HCT116 (cell line): ENCODE data around the gene SMARCA2. TPM values are rescaled to one million over a fixed set of nuclear protein-coding genes. Genes with fewer than 3 reads are reported as not detected.

Experiments
- ATAC-seq: fragments of 200-7000 bp; cut with Tn5 transposase; 2 replicates; pipeline ENCODE4 v1.9.1; 2020; ENCODE audit warnings: mild to moderate bottlenecking, moderate library complexity
- BruUV-seq: library from RNA; stranded (reverse); fragments of 400-500 nt; replicated peaks from 2 replicates; lab custom pipeline; 2021; lab: Mats Ljungman, UMichigan
- CTCF ChIA-PET: fragments of 300-600 bp; sonication (Branson Sonifier 250); formaldehyde crosslinking; loops from one replicate; lab custom pipeline; 2021; ENCODE audit warnings: antibody characterized with exemption; lab: Charles Lee
- POLR2A ChIA-PET: fragments of 300-600, 350-600 bp; sonication (Branson Sonifier 250); formaldehyde crosslinking; loops from one replicate; lab custom pipeline; 2021; ENCODE audit warnings: antibody characterized with exemption; lab: Charles Lee
- RAD21 ChIA-PET, 2 experiments: fragments of 300-600 bp; sonication (Branson Sonifier 250); formaldehyde crosslinking; loops; one replicate each; lab custom pipeline; 2023; ENCODE audit warnings: low total read pairs in 2 of 2; ENCODE audit not compliant: uncharacterized antibody in 2 of 2, unreplicated experiment in 2 of 2, low non-redundant PET in 1 of 2; lab: Charles Lee
- DNase-seq: peaks from one replicate; pipeline ENCODE4 v3.0.0-alpha.2; 2010; ENCODE audit warnings: low read depth, low spot score
- H2AFZ ChIP-seq: fragments of 200-600 bp; shearing (Covaris generic), sonication (generic); 2 replicates; pipeline ENCODE4 v1.6.1; 2017; ENCODE audit warnings: low read depth, mixed run types, mixed read lengths, antibody characterized with exemption, low read length; ENCODE audit not compliant: poor library complexity, severe bottlenecking
- H3K27ac ChIP-seq: 2 replicates; pipeline ENCODE4 v1.5.1; 2012; ENCODE audit warnings: low read depth, low read length
- H3K27me3 ChIP-seq: fragments of 200-600 bp; sonication (generic); 2 replicates; pipeline ENCODE4 v1.6.1; 2016; ENCODE audit warnings: mixed run types, low read length, mixed read lengths; ENCODE audit not compliant: insufficient read depth
- H3K36me3 ChIP-seq, 2 experiments: fragments of 200-500 bp in 1 of 2; fragments of 200-600 bp in 1 of 2; sonication (Bioruptor generic) in 1 of 2; sonication (generic) in 1 of 2; 2 replicates each; pipeline versions ENCODE4 v1.5.1 to v1.6.1; 2014 to 2016; ENCODE audit warnings: low read length in 2 of 2, inconsistent platforms in 1 of 2, mixed read lengths in 1 of 2, mixed run types in 1 of 2; ENCODE audit not compliant: insufficient read depth in 2 of 2, control insufficient read depth in 1 of 2
- H3K4me1 ChIP-seq, 2 experiments: fragments of 200-600 bp in 1 of 2; sonication (generic) in 1 of 2; 2 replicates each; pipeline versions ENCODE4 v1.5.1 to v1.6.1; 2012 to 2017; ENCODE audit warnings: low read length in 2 of 2, inconsistent platforms in 1 of 2, mild to moderate bottlenecking in 1 of 2, mixed read lengths in 1 of 2, mixed run types in 1 of 2, moderate library complexity in 1 of 2; ENCODE audit not compliant: insufficient read depth in 2 of 2, control insufficient read depth in 1 of 2
- H3K4me2 ChIP-seq: fragments of 200-600 bp; sonication (generic); 2 replicates; pipeline ENCODE4 v1.6.1; 2017; ENCODE audit warnings: mixed run types, low read length, mixed read lengths
- H3K4me3 ChIP-seq, 2 experiments: fragments of 200-600 bp in 1 of 2; sonication (generic) in 1 of 2; replicated peaks in 1 of 2; 2 replicates each; pipeline ENCODE4 v1.5.1; 2011 to 2016; ENCODE audit warnings: low read length in 2 of 2, control low read depth in 1 of 2, low read depth in 1 of 2, mild to moderate bottlenecking in 1 of 2, mixed read lengths in 1 of 2, mixed run types in 1 of 2
- H3K79me2 ChIP-seq: fragments of 200-600 bp; sonication (generic); 2 replicates; pipeline ENCODE4 v1.6.1; 2017; ENCODE audit warnings: mild to moderate bottlenecking, mixed run types, low read length, moderate library complexity, mixed read lengths; ENCODE audit not compliant: insufficient read depth
- H3K9ac ChIP-seq: fragments of 200-600 bp; sonication (generic); 2 replicates; pipeline ENCODE4 v1.6.1; 2016; ENCODE audit warnings: low read length, mixed read lengths
- H3K9me2 ChIP-seq: fragments of 200-600 bp; sonication (generic), shearing (Covaris generic); 2 replicates; pipeline ENCODE4 v1.6.1; 2017; ENCODE audit warnings: mixed run types, mild to moderate bottlenecking, moderate library complexity; ENCODE audit not compliant: insufficient read depth
- H3K9me3 ChIP-seq, 2 experiments: fragments of 200-500 bp in 1 of 2; fragments of 200-600 bp in 1 of 2; sonication (Bioruptor generic) in 1 of 2; sonication (generic) in 1 of 2; 2 replicates each; pipeline ENCODE4 v1.6.1; 2014 to 2017; ENCODE audit warnings: low read length in 2 of 2, mixed read lengths in 2 of 2, inconsistent platforms in 1 of 2, low read depth in 1 of 2, mild to moderate bottlenecking in 1 of 2, mixed run types in 1 of 2, moderate library complexity in 1 of 2; ENCODE audit not compliant: control insufficient read depth in 1 of 2, insufficient read depth in 1 of 2
- H4K20me1 ChIP-seq: fragments of 200-600 bp; sonication (generic), shearing (Covaris generic); 2 replicates; pipeline ENCODE4 v1.6.1; 2017; ENCODE audit warnings: mixed run types, mild to moderate bottlenecking, moderate library complexity; ENCODE audit not compliant: insufficient read depth
- CBX3 ChIP-seq: IDR thresholded peaks from 2 replicates; pipeline ENCODE4 v1.6.1; 2012; ENCODE audit warnings: low read depth
- CEBPB ChIP-seq: IDR thresholded peaks from 2 replicates; pipeline ENCODE4 v1.6.1; 2012; ENCODE audit warnings: low read depth
- EGR1 ChIP-seq: IDR thresholded peaks from 2 replicates; pipeline ENCODE4 v1.6.1; 2012; ENCODE audit warnings: low read depth
- ELF1 ChIP-seq: IDR thresholded peaks from 2 replicates; pipeline ENCODE4 v1.6.1; 2012; ENCODE audit warnings: low read depth, borderline replicate concordance
- EZH2 ChIP-seq: fragments of 200-600 bp; sonication (generic); IDR thresholded peaks from 2 replicates; pipeline ENCODE4 v1.6.1; 2017; ENCODE audit warnings: antibody characterized with exemption, mixed run types
- EZH2phosphoT487 ChIP-seq: fragments of 200-600 bp; IDR thresholded peaks from 2 replicates; pipeline ENCODE4 v1.6.1; 2018; ENCODE audit warnings: antibody characterized with exemption, borderline replicate concordance
- FOSL1 ChIP-seq: IDR thresholded peaks from 2 replicates; pipeline ENCODE4 v1.6.1; 2012; ENCODE audit warnings: low read depth
- JUND ChIP-seq: IDR thresholded peaks from 2 replicates; pipeline ENCODE4 v1.6.1; 2012
- POLR2A ChIP-seq: IDR thresholded peaks from 2 replicates; pipeline ENCODE4 v1.7.0; 2011; ENCODE audit warnings: borderline replicate concordance; ENCODE audit not compliant: insufficient read depth, insufficient read length; ENCODE audit errors: extremely low read depth
- POLR2AphosphoS5 ChIP-seq: IDR thresholded peaks from 2 replicates; pipeline ENCODE4 v1.6.1; 2011; ENCODE audit warnings: mild to moderate bottlenecking, low read depth, low read length, moderate library complexity
- RAD21 ChIP-seq: IDR thresholded peaks from 2 replicates; pipeline ENCODE4 v1.6.1; 2012; ENCODE audit warnings: low read depth, mild to moderate bottlenecking
- SIN3A ChIP-seq: IDR thresholded peaks from 2 replicates; pipeline ENCODE4 v1.6.1; 2012; ENCODE audit warnings: low read depth
- SP1 ChIP-seq: IDR thresholded peaks from 2 replicates; pipeline ENCODE4 v1.6.1; 2012; ENCODE audit warnings: low read depth
- SRF ChIP-seq: IDR thresholded peaks from 2 replicates; pipeline ENCODE4 v1.6.1; 2012; ENCODE audit warnings: low read depth
- ZFX ChIP-seq: fragments of 450-650 bp; IDR thresholded peaks from 2 replicates; pipeline ENCODE4 v1.6.1; 2017
- ZNF274 ChIP-seq: fragments of 200-500 bp; sonication (Bioruptor generic); IDR thresholded peaks from 2 replicates; pipeline ENCODE4 v1.6.1; 2014; ENCODE audit warnings: mild to moderate bottlenecking, low read depth, low read length, inconsistent platforms
- intact Hi-C: fragments of 100-400 bp; cut with micrococcal nuclease; formaldehyde crosslinking; loops from 2 replicates; pipeline ENCODE4 v1.10.0; 2022
- total RNA-seq: library from RNA; stranded (reverse); gene quantifications from one replicate; pipeline ENCODE4 v1.2.1, GENCODE V29; 2021; ENCODE audit not compliant: unreplicated experiment
- TF ChIP-seq, protein P1 (sequence below): IDR thresholded peaks from 2 replicates; pipeline ENCODE4 v1.6.1; 2012
- TF ChIP-seq, protein P2 (sequence below), 3 experiments: fragments of 200-600 bp in 1 of 3; sonication (generic) in 1 of 3; IDR thresholded peaks in 2 of 3; conservative IDR thresholded peaks in 1 of 3; 2 replicates each; pipeline ENCODE4 v1.5.1; 2012 to 2017; ENCODE audit warnings: low read depth in 2 of 3, low read length in 2 of 3, antibody characterized with exemption in 1 of 3, borderline replicate concordance in 1 of 3, control low read depth in 1 of 3, mild to moderate bottlenecking in 1 of 3, mixed read lengths in 1 of 3, mixed run types in 1 of 3, moderate library complexity in 1 of 3; ENCODE audit not compliant: insufficient read depth in 1 of 3
- TF ChIP-seq, protein P3 (sequence below): IDR thresholded peaks from 2 replicates; pipeline ENCODE4 v1.6.1; 2011; ENCODE audit warnings: mild to moderate bottlenecking, low read length, moderate library complexity; ENCODE audit not compliant: insufficient replicate concordance; ENCODE audit errors: extremely low read depth

The SMARCA2 gene
- total RNA-seq, 1 experiment from 2014 or later: 14.7 TPM

DNA sequence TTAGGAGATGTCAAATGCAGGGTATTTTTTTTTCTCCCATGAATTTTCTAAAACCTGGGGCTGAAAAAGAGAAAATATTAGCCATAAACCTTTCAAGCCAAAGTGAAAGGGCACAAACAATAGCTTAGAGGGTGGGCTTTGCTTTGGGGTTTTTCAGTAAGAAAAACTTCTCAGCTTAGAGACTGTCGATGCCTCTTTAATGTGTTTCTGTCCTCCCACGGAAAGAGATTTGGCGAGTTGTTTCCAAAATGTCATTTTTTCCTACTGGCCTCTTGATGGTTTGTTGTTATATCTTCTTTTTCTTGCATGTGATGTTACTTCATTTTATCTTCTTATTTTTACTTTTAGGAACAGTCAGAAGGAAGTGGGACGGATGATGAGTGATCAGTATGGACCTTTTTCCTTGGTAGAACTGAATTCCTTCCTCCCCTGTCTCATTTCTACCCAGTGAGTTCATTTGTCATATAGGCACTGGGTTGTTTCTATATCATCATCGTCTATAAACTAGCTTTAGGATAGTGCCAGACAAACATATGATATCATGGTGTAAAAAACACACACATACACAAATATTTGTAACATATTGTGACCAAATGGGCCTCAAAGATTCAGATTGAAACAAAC is 177.3 kb downstream of the SMARCA2 start:
- Histone ChIP-seq H3K9me2 (no peaks in the 10 kb centered on the region), H3K4me2 (no peak overlapping the region)
- BruUV-seq: no TSS peak
- POLR2A ChIA-PET: no interaction called here
- TF ChIP-seq POLR2A (no peak), RAD21 (no peak), ELF1 (no peak), CEBPB (no peak), EGR1 (no peak), SIN3A (no peak), ZNF274 (no peak), JUND (no peak), EZH2 (no peak), SP1 (no peak), SRF (no peak), FOSL1 (no peak), ZFX (no peak), CBX3 (no peak), EZH2phosphoT487 (no peak), POLR2AphosphoS5 (no peak)
- TF ChIP-seq, protein P1, sequence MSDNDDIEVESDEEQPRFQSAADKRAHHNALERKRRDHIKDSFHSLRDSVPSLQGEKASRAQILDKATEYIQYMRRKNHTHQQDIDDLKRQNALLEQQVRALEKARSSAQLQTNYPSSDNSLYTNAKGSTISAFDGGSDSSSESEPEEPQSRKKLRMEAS: no peak
- TF ChIP-seq, protein P2, sequence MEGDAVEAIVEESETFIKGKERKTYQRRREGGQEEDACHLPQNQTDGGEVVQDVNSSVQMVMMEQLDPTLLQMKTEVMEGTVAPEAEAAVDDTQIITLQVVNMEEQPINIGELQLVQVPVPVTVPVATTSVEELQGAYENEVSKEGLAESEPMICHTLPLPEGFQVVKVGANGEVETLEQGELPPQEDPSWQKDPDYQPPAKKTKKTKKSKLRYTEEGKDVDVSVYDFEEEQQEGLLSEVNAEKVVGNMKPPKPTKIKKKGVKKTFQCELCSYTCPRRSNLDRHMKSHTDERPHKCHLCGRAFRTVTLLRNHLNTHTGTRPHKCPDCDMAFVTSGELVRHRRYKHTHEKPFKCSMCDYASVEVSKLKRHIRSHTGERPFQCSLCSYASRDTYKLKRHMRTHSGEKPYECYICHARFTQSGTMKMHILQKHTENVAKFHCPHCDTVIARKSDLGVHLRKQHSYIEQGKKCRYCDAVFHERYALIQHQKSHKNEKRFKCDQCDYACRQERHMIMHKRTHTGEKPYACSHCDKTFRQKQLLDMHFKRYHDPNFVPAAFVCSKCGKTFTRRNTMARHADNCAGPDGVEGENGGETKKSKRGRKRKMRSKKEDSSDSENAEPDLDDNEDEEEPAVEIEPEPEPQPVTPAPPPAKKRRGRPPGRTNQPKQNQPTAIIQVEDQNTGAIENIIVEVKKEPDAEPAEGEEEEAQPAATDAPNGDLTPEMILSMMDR (IDR thresholded peaks at IDR 0.05 in 2 of 3, conservative IDR thresholded peaks at IDR 0.05 in 1 of 3; ENCODE audit: borderline replicate concordance in 1 of 3, insufficient read depth in 1 of 3, low read depth in 2 of 3, low read length in 2 of 3): no peak
- TF ChIP-seq, protein P3, sequence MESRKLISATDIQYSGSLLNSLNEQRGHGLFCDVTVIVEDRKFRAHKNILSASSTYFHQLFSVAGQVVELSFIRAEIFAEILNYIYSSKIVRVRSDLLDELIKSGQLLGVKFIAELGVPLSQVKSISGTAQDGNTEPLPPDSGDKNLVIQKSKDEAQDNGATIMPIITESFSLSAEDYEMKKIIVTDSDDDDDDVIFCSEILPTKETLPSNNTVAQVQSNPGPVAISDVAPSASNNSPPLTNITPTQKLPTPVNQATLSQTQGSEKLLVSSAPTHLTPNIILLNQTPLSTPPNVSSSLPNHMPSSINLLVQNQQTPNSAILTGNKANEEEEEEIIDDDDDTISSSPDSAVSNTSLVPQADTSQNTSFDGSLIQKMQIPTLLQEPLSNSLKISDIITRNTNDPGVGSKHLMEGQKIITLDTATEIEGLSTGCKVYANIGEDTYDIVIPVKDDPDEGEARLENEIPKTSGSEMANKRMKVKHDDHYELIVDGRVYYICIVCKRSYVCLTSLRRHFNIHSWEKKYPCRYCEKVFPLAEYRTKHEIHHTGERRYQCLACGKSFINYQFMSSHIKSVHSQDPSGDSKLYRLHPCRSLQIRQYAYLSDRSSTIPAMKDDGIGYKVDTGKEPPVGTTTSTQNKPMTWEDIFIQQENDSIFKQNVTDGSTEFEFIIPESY: no peak
- TF ChIP-seq, all 23 proteins: peak for 0
- no peak overlapping the region for H3K4me3 ChIP-seq
- no peak overlapping the region for H3K27ac ChIP-seq
- DNase-seq (no peak), ATAC-seq (no peak)
- H3K79me2 ChIP-seq: no peaks in the 10 kb centered on the region
- no peaks in the 10 kb centered on the region for H4K20me1 ChIP-seq
- H2AFZ ChIP-seq: no peak overlapping the region
- intact Hi-C loops: no loop called here
- RAD21 ChIA-PET: no interaction called here
- no peak overlapping the region for H3K9ac ChIP-seq
- CTCF ChIA-PET: no interaction called here
- no peaks in the 10 kb centered on the region for H3K27me3 ChIP-seq
- no peaks in the 10 kb centered on the region for H3K9me3 ChIP-seq
- H3K4me1 ChIP-seq: no peaks in the 10 kb centered on the region
- no peaks in the 10 kb centered on the region for H3K36me3 ChIP-seq
